22Rv1 (cell line): Measurements from ENCODE around the gene TSPAN16.

ENCODE experiments used
- ZFX ChIP-seq: fragments of 450-650 bp; IDR thresholded peaks from 2 replicates; pipeline ENCODE4 v1.6.1; 2017; ENCODE audit warnings: antibody characterized with exemption, borderline replicate concordance
- TF ChIP-seq, protein P1 (sequence below): fragments of 450-650 bp; IDR thresholded peaks from 2 replicates; pipeline ENCODE4 v1.5.1; 2017; ENCODE audit warnings: mild to moderate bottlenecking

DNA sequence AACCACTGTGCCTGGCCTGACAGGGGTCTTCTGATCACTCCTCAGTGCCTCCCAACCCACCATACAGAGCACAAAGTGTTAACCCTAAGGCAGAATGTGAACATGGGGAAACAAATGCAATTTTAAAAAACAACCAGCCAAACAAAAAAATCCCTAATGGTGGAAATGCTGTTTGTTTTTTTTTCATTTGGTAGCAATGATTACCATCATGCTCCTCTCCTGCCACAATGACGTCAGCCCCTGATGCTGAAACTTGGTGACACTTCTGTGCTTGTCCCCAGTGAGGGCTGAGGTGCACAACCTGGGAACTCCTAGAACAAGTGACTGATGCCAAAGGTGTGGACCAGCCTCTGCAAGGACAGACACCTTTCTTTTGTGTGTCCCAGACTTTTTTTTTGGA, 4.0 kb upstream of the TSPAN16 start:
- TF ChIP-seq, protein P1, sequence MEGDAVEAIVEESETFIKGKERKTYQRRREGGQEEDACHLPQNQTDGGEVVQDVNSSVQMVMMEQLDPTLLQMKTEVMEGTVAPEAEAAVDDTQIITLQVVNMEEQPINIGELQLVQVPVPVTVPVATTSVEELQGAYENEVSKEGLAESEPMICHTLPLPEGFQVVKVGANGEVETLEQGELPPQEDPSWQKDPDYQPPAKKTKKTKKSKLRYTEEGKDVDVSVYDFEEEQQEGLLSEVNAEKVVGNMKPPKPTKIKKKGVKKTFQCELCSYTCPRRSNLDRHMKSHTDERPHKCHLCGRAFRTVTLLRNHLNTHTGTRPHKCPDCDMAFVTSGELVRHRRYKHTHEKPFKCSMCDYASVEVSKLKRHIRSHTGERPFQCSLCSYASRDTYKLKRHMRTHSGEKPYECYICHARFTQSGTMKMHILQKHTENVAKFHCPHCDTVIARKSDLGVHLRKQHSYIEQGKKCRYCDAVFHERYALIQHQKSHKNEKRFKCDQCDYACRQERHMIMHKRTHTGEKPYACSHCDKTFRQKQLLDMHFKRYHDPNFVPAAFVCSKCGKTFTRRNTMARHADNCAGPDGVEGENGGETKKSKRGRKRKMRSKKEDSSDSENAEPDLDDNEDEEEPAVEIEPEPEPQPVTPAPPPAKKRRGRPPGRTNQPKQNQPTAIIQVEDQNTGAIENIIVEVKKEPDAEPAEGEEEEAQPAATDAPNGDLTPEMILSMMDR, result no peak
- TF ChIP-seq ZFX, result no peak
